ENCODE results near the gene USP21.

The USP21 gene

DNA sequence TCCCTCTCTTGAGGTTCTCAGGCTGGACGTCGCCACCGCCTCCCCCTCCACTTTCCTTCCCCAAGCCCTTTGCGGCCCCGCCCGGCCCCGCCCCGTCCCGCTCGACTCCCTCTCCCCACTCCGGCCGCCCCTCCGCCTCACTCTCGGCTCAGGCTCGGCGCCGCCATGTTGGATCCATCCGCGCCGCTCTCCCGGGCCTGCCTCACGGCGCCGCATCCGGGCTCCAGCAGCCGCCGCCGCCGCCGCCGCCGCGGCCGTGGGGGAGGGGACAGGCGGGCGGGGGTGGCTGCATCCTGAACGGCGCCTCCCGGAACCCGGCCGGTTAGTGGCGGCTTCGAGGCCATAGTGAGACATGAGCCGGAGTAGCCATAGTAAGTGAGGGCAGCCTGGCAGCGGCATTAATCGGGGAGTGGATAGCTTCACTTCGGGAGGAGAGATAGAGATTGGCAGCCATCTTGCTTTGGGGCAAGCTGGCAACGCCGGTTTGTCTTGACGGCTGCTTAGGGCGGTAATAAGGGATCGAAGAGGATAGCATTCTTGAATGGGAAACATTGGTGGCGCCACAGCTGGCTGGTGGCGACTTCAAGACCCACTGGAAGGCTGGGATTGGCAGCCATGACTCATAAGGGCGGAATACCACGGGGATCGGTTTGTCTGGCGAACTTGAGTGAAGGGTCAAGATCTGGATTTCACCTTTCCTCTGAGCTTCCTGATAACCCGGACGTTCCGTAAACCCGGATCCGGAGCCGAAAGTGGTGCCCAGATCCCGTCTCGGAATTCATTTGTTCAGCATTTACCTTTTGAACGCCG lies 26.7 kb upstream of the USP21 start, which contains the start of gene DEDD:
TSS of gene DEDD (minus strand) at position 258 of the 810 bp plus-strand sequence. CDS start 8,205 bp downstream, outside the sequence.
- peak; percentile 68 to 79 (median 69) for DNase-seq (ENCODE audit: low read depth in 2 of 3, low spot score in 2 of 3)

DNA sequence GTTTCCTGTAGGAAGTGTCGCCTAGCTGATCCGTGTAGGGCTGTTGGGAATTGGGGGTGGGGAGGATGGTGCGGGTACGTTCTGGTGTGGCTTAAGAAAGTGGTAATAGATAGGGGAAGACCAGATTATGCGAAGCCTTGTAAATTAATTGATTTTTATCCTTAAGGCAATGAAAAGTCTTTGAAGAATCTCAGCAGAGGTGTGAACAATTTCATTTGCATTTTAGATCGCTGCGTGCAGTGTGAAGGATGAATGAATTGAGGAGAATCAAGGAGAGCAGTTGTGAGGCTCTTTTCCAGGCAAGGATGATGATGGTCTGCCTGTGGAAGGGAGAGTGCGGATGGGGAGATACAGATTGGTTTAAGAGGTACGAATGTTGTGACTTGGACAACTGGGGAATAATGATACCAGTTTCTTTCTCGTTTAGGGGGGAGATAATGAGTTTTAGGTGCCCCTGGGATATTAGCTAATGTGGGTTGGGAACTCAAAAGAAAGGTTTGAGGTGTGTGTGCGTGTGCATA lies 26.0 kb upstream of the USP21 start:
- no peak for DNase-seq (ENCODE audit: low read depth in 2 of 3, low spot score in 2 of 3)

DNA sequence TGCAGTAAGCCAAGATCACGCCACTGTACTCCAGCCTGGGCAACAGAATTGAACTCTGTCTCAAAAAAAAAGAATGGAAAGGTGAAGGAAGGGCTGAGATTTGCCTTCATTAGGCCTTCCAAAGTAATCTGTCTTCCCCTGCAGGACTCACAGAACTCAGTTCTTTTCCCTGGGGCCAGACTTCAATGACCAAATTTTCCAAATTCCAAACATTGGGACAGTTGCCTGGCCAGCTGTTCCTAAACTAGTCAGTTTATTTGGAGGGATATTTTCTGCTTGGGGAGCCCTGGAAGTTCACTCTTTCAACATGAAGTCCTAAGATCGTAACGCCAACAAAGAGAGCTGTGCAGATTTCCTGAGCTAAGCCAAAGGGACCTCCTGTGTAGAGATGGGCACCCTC lies 21.4 kb upstream of the USP21 start:
- DNase-seq (ENCODE audit: low read depth in 2 of 3, low spot score in 2 of 3), result no peak

DNA sequence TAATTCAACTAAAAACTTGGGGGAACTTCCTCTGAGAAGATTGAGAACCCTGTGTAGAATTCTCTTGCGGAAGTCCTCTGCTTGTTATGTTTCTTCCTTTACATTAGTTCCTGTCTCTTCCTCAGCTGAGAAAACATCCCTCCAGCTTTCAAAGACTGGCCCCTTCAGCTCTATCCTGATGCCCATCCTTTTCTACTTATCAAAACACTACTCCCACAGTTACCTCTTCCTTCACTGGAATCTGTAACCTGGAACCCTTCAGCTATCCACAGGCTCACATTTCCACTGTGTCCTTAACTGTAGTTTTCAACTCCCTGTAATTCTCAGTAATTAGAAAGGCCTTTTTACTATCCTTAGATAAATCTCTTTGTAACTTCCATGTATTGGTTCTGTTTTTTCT lies 20.9 kb upstream of the USP21 start:
- no peak for DNase-seq (ENCODE audit: low read depth in 2 of 3, low spot score in 2 of 3)

DNA sequence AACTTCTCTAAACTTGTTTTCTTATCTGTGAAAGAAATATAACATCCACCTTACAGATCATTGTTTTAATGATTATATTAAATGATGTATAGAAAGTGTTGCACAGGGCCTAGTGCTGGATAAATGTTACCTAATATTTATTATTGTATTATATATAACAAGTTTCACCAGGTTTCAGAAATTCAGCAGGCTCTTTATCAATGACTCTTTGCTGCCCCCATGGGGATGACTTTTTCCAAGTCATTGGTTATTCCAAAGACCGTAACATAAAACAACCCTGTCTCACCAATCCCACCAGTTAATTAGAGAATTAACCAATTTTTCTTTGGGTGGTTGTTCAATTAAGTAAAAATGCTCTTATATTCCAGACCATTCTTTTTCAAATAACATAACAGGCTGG lies 19.5 kb upstream of the USP21 start:
- DNase-seq (ENCODE audit: low read depth in 2 of 3, low spot score in 2 of 3), result no peak

DNA sequence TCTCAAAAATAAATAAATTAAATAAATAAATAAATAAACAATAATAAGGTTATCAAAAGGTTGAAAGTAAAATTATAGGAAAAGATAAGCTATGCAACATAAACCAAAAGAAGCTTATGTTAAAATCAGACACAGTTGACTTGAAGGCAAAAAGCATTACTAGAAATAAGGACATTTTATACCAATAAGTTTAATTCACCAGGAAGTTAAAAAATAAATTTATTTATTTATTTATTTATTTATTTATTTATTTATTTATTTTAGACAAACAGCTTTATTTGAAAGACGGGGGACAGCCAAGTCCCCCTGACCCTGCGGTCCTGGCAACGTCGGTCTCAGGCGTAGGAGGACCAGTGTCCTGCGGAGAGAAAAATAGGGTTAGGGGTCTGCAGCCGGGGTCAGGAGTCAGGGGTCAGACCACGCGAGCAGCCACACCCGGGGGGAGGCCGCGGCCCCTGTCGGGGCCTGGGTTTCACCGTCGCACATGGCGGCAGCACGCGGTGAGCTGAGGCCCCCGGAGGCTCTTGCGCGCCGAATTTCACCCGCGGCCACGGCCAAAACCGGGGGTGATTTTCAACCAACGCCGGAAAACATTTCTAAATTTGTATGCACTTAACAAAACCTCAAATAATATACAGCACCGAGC lies 18.4 kb upstream of the USP21 start:
- DNase-seq (ENCODE audit: low read depth in 2 of 3, low spot score in 2 of 3), result no peak

DNA sequence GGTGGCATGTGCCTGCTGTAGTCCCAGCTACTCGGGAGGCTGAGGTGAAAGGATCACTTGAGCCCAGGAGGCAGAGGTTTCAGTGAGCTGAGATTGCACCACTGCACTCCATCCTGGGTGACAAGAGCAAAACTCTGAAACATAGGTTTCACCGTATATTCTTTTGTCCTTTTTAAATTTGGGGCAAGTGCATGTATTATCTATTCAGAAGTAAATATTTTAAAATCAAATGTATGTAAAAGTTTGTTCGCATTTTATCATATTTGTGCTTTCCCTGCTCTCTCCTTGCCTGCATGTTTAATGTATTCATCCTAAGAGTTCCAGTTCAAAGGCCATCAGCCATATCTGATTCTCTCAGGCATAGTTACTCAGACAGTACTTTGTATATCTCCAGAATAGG lies 13.5 kb upstream of the USP21 start:
- DNase-seq (ENCODE audit: low read depth in 2 of 3, low spot score in 2 of 3), result no peak

DNA sequence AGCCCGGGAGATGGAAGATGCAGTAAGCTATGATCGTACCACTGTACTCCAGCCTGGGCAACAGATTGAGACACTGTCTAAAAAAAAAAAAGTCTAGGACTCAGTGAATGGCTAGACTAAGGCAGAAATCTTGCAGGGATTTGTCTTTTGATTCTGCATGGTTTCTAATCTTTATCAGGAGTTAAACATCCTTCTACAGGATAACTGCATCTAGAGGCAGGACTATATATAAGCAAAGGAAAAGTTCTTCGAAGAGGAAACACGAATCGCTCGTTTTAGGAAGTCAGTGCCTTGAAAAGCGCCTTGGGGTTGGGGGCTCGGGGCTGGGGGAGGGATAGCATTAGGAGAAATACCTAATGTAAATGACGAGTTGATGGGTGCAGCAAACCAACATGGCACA lies 6.1 kb upstream of the USP21 start:
- no peak for DNase-seq (ENCODE audit: low read depth in 2 of 3, low spot score in 2 of 3)

DNA sequence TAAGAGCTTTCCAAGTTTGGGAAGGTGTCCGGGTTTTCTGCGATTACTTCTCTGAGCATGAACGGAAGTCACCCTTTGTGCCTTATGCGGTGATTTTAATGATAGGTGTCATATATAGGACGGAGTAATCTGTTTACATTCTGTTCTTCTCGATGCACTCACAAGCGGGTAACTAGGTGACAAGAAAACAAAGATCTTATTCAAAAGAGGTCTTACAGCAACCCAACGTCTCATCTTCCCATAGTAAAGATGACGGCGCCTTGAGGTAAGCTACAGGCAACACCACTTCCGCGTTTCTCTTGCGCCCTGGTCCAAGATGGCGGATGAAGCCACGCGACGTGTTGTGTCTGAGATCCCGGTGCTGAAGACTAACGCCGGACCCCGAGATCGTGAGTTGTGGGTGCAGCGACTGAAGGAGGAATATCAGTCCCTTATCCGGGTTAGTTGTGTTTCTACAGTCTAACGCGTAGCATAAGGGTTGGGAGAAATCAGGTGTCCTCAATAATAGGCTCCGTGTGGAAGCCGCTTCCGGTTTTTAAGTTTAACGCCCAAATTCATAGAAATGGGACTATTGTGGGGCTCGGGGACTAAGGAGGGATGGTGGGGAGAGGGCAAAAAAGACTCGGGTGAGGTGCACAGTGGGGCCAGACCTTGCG lies 5.5 kb upstream of the USP21 start, which contains the start of gene UFC1:
TSS of gene UFC1 (plus strand) at position 297 of the 656 bp plus-strand sequence. CDS start at position 317, 20 bp downstream.
- DNase-seq (ENCODE audit: low read depth in 2 of 3, low spot score in 2 of 3), result peak; percentile 52 to 62 (median 56)

DNA sequence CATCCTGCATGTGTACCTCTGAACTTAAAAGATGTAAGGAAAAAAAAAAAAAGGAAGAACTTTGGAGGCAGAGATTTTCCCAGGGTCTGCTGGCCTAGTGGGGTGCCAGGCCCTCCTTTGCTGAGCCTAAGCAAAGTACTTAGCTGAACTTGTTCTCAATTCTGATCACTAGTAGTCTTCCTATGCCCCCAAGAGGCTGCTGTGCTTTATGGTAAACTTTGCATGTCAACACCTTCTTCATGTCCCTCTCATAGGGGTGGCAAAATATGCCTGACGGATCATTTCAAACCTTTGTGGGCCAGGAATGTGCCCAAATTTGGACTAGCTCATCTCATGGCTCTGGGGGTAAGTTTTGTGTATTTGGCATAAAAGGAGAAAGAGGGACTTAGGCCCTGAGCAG lies 1.4 kb upstream of the USP21 start:
- no peak for DNase-seq (ENCODE audit: low read depth in 2 of 3, low spot score in 2 of 3)

DNA sequence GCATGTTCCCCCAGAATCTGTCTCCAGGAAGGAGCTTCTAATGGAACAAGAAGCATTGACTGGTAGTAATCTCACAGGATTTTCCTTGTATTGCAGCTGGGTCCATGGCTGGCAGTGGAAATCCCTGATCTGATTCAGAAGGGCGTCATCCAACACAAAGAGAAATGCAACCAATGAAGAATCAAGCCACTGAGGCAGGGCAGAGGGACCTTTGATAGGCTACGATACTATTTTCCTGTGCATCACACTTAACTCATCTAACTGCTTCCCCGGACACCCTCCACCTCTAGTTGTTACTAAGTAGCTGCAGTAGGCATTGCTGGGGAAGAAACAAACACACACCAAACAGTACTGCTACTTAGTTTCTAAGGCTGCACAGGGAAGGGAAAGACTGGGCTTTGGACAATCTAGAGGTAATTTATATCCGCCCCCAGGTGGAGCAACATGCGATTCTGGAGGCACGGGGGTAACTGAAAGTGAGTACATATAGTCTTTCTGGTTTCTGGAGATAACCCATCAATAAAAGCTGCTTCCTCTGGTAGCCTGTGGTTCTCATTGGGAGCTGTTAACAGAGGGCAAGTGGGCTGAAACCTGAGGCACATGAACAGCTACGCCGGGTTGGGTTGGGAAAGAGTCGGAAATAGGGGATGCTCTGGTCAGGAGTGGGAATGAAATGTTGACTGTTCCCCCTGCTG lies 837 bp upstream of the USP21 start:
- no peak for DNase-seq (ENCODE audit: low read depth in 2 of 3, low spot score in 2 of 3)

DNA sequence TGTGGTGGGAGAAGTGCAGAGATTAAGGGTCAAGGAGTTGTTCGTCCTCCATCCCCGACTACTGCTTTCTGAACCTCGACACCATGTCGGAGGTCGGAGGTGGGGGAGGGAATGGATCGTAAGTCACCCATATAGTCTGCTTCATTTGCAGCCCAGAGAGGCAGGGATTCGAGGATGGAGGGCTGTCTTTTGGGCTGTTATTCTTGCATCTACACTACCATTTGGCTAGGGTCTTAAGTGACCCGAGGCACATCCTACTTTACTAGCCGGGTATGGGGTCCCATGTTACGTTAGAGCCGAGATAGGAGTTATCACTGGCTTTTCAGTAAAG lies 578 bp downstream of the USP21 start:
- no peak for DNase-seq (ENCODE audit: low read depth in 2 of 3, low spot score in 2 of 3)

DNA sequence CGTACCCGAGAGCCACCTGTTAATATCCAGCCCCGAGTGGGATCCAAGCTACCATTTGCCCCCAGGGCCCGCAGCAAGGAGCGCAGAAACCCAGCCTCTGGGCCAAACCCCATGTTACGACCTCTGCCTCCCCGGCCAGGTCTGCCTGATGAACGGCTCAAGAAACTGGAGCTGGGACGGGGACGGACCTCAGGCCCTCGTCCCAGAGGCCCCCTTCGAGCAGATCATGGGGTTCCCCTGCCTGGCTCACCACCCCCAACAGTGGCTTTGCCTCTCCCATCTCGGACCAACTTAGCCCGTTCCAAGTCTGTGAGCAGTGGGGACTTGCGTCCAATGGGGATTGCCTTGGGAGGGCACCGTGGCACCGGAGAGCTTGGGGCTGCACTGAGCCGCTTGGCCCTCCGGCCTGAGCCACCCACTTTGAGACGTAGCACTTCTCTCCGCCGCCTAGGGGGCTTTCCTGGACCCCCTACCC lies 1.4 kb downstream of the USP21 start:
- no peak for DNase-seq (ENCODE audit: low read depth in 2 of 3, low spot score in 2 of 3)

DNA sequence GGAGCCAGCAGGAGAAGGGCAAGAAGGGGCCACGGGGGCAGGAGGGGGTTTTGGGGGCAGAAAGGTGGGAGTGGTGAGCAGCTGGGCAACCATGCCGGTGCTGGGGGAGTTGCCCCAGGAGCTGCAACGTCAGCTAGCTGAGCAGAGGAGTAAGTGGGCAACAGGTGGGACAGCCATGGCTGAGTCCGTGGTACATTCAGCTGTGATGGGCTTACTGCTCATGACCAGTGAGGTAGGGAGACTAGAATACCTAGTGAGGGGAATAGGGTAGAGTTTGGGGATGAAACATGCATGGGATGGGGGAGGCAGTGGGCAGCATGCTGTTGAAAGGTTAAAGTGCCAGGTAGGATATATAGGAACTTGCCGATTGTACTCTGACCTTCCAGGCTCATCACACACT lies 2.4 kb downstream of the USP21 start:
- DNase-seq (ENCODE audit: low read depth in 2 of 3, low spot score in 2 of 3), result no peak

DNA sequence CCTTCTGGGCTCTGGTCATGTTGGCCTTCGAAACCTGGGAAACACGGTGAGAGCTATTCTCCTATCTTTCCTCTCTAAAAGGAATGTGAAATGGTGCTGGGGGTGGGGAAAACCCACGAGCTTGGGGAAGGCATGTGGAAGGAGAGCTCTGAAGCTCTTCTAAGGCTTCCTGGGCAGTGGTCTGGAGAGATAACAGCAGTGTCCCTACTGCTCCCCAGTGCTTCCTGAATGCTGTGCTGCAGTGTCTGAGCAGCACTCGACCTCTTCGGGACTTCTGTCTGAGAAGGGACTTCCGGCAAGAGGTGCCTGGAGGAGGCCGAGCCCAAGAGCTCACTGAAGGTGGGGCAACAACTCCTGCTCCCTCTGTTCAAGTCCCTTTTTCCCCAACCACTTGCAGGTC lies 2.8 kb downstream of the USP21 start:
- no peak for DNase-seq (ENCODE audit: low read depth in 2 of 3, low spot score in 2 of 3)

DNA sequence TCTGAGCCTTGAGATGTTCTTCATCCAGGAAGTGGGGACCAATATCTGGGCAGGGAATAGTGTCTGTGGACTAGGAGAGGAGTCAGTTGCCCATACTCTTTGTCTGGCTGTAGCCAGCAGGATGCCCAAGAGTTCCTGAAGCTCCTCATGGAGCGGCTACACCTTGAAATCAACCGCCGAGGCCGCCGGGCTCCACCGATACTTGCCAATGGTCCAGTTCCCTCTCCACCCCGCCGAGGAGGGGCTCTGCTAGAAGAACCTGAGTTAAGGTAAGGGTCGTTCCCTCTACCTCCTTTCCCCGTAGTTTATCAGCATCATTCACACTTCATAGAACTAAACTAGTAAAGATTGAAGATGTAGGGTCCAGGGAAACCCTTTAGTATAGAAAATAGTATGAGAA lies 3.5 kb downstream of the USP21 start:
- DNase-seq (ENCODE audit: low read depth in 2 of 3, low spot score in 2 of 3), result no peak

DNA sequence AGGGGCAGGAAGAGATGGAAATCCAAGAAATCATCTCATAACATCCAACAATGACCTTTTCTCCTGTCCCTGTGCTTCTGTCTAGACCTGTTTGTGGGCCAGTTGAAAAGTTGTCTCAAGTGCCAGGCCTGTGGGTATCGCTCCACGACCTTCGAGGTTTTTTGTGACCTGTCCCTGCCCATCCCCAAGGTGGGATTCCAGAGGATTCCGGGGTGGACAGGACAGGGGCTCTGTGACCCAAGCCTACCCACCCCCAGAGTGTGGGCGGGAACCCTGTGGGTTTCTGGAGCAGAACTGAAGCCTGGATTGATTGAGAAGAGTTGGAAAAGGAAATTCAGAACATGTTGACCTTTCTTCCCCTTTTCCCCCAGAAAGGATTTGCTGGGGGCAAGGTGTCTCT lies 4.5 kb downstream of the USP21 start:
- no peak for DNase-seq (ENCODE audit: low read depth in 2 of 3, low spot score in 2 of 3)

DNA sequence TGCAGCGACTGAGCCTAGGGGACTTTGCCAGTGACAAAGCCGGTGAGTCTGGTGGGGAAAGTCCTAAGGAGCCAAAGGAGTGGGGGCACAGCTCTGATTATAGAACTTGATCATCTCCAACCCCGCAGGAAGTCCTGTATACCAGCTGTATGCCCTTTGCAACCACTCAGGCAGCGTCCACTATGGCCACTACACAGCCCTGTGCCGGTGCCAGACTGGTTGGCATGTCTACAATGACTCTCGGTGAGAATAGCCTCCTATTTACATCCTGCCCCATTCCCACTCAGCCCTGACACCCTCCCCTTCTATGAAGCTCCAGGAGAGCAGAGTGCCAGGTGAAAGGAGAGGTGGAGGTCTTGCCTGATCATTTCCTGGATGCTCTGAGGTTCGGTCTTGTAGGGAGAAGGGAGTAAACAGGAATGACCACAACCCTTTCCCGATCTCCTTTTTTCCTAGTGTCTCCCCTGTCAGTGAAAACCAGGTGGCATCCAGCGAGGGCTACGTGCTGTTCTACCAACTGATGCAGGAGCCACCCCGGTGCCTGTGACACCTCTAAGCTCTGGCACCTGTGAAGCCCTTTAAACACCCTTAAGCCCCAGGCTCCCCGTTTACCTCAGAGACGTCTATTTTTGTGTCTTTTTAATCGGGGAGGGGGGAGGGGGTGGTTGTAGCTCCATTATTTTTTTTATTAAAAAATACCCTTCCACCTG lies 5.8 kb downstream of the USP21 start:
- DNase-seq (ENCODE audit: low read depth in 2 of 3, low spot score in 2 of 3), result no peak

DNA sequence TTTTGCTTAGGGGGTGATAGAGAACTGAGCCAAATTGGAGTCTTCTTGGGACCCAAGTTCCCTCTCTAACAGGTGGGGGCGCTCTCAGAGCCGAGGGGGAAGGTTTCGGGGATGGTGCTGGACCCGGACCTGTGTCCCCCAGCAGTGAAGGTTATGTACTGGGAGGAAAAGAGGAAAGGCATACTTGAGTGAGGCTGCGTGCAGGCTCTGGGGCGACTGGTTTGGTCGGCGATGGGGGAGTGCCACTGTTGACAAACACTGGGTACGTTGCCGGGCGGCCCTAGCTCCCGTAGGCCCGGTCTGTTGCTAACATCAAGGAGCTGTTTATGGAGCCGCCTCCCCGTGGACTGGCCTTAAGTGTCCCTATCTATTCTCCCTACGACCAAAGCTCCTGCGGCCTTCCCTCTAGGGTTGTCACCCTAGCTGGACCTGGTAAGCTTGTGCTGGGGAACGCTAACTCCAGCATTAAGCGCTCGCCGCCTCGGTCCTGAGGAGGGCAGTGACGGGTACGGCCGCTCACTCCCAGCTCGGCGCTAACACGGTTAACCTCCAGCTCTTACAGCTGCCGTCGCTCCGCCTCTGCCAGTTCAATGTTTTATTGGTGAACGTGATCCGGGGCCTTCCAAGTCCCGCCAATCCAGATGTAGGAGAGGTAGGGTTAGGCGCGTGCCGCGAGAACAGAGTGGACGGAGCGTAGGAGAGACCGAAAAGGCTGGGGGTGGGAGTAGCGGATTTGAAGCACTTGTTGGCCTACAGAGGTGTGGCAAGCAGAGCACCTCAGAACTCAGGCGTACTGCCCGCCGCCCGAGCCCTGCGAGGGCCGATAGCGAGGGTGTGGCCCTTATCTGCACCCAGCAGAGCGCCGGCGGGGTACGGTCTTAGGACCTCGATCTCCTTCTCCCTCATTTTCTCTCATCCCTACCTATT lies 6.7 kb downstream of the USP21 start, which contains the start of gene PPOX:
TSS of gene PPOX (plus strand) at position 685 of the 927 bp plus-strand sequence. CDS start 422 bp downstream, outside the sequence.
- peak; percentile 77 to 82 (median 78) for DNase-seq (ENCODE audit: low read depth in 2 of 3, low spot score in 2 of 3)

All from activated CD8-positive, alpha-beta memory T cell treated with anti-CD3 and anti-CD28 coated beads for 48 hours (primary cell).